PC-9 (cell line): Measurements from ENCODE around the gene SSBP2. TPM values are rescaled to one million over a fixed set of nuclear protein-coding genes. Genes with fewer than 3 reads are reported as not detected.

ENCODE experiments used
- BruUV-seq: library from RNA; stranded (reverse); fragments of 400-500 nt; replicated peaks from 2 replicates; lab custom pipeline; 2021; lab: Mats Ljungman, UMichigan
- CTCF ChIA-PET: fragments of 300-600 bp; sonication (Branson Sonifier 250); formaldehyde crosslinking; loops from one replicate; lab custom pipeline; 2022; ENCODE audit warnings: antibody characterized with exemption; lab: Charles Lee
- POLR2A ChIA-PET: fragments of 300-600 bp; sonication (Branson Sonifier 250); formaldehyde crosslinking; loops from one replicate; lab custom pipeline; 2022; ENCODE audit warnings: antibody characterized with exemption; ENCODE audit not compliant: unreplicated experiment; lab: Charles Lee
- DNase-seq, 2 experiments: peaks; one replicate each; pipeline versions ENCODE4 v3.0.0 to v3.0.0-alpha.2; 2015 to 2022; ENCODE audit warnings: mixed read lengths in 1 of 2
- H2AFZ ChIP-seq: fragments of 200-600 bp; sonication (generic); 2 replicates; pipeline ENCODE4 v1.8.1; 2017; ENCODE audit warnings: antibody characterized with exemption
- H3F3A ChIP-seq: fragments of 200-600 bp; sonication (generic); 2 replicates; pipeline ENCODE4 v1.8.1; 2017; ENCODE audit warnings: antibody characterized with exemption, mild to moderate bottlenecking, low read depth; ENCODE audit not compliant: insufficient read depth
- H3K27ac ChIP-seq: fragments of 200-600 bp; sonication (generic); 2 replicates; pipeline ENCODE4 v1.6.1; 2016; ENCODE audit warnings: mixed run types
- H3K27me3 ChIP-seq: fragments of 200-600 bp; sonication (generic); 2 replicates; pipeline ENCODE4 v1.6.1; 2016; ENCODE audit warnings: low read depth, mixed run types; ENCODE audit not compliant: insufficient read depth
- H3K36me3 ChIP-seq: fragments of 200-600 bp; sonication (generic); 2 replicates; pipeline ENCODE4 v1.6.1; 2016; ENCODE audit warnings: low read depth, mixed run types
- H3K4me1 ChIP-seq: fragments of 200-600 bp; sonication (generic); replicated peaks from 2 replicates; pipeline ENCODE4 v1.6.1; 2016; ENCODE audit warnings: mixed run types; ENCODE audit not compliant: insufficient read depth
- H3K4me2 ChIP-seq: fragments of 200-600 bp; sonication (generic); 2 replicates; pipeline ENCODE4 v1.6.1; 2017; ENCODE audit warnings: mixed run types
- H3K4me3 ChIP-seq: fragments of 200-600 bp; sonication (generic); 2 replicates; pipeline ENCODE4 v1.6.1; 2016; ENCODE audit warnings: mixed run types
- H3K79me2 ChIP-seq: fragments of 200-600 bp; sonication (generic); 2 replicates; pipeline ENCODE4 v1.6.1; 2017; ENCODE audit warnings: low read depth, mixed run types
- H3K9me2 ChIP-seq: fragments of 200-600 bp; sonication (generic); 2 replicates; pipeline ENCODE4 v1.8.1; 2017; ENCODE audit warnings: mild to moderate bottlenecking; ENCODE audit not compliant: insufficient read depth
- H3K9me3 ChIP-seq: fragments of 200-600 bp; sonication (generic); 2 replicates; pipeline ENCODE4 v1.8.1; 2016; ENCODE audit warnings: low read depth; ENCODE audit not compliant: insufficient read depth
- H4K20me1 ChIP-seq: fragments of 200-600 bp; sonication (generic); 2 replicates; pipeline ENCODE4 v1.8.1; 2017; ENCODE audit not compliant: insufficient read depth
- CTCF ChIP-seq: fragments of 200-600 bp; sonication (generic); conservative IDR thresholded peaks from 2 replicates; pipeline ENCODE4 v1.6.1; 2017; ENCODE audit warnings: mixed run types, antibody characterized with exemption, mild to moderate bottlenecking, moderate library complexity
- EZH2 ChIP-seq: fragments of 200-600 bp; sonication (generic); IDR thresholded peaks from 2 replicates; pipeline ENCODE4 v1.8.0; 2017; ENCODE audit warnings: antibody characterized with exemption, low read depth
- intact Hi-C: fragments of 100-400 bp; cut with micrococcal nuclease; formaldehyde crosslinking; loops from one replicate; pipeline ENCODE4 v1.10.0; 2022; ENCODE audit not compliant: unreplicated experiment
- total RNA-seq: library from RNA; stranded (reverse); gene quantifications from 2 replicates; pipeline ENCODE4 v1.2.3, GENCODE V29; 2021

SSBP2 gene
- total RNA-seq, 1 experiment from 2014 or later, result 6.4 TPM

- no peak for DNase-seq
- CTCF ChIA-PET, result no interaction called here
- no peaks in the 10 kb centered on the region for H3K4me1 ChIP-seq
- POLR2A ChIA-PET, result no interaction called here
- H3K27me3 ChIP-seq, result no peaks in the 10 kb centered on the region
- no peak overlapping the region for H3K4me2 ChIP-seq
- H3K9me2 ChIP-seq, result no peaks in the 10 kb centered on the region
- no peaks in the 10 kb centered on the region; the same call in 1 of the 2 replicates for H3K9me3 ChIP-seq
- BruUV-seq, result no TSS peak
- H3K36me3 ChIP-seq, result no peaks in the 10 kb centered on the region
- intact Hi-C loops, result no loop called here
- no peaks in the 10 kb centered on the region for H4K20me1 ChIP-seq
- TF ChIP-seq CTCF (no peak), EZH2 (no peak)
- no peak overlapping the region for H3K4me3 ChIP-seq
- H3K79me2 ChIP-seq, result no peaks in the 10 kb centered on the region
- no peak overlapping the region for H2AFZ ChIP-seq
- H3K27ac ChIP-seq, result no peak overlapping the region
- H3F3A ChIP-seq, result no peaks in the 10 kb centered on the region
These were observed 141.0 kb downstream of the SSBP2 start for GRCh38 chr5:81609810-81610375.

- H4K20me1 ChIP-seq, result no peaks in the 10 kb centered on the region
- H3F3A ChIP-seq, result no peaks in the 10 kb centered on the region
- no peaks in the 10 kb centered on the region for H3K4me1 ChIP-seq
- CTCF ChIA-PET, result no interaction called here
- intact Hi-C loops, result no loop called here
- no peak overlapping the region for H2AFZ ChIP-seq
- no peaks in the 10 kb centered on the region for H3K9me2 ChIP-seq
- no peaks in the 10 kb centered on the region; the same call in 1 of the 2 replicates for H3K9me3 ChIP-seq
- no peak for TF ChIP-seq EZH2
- no peak for TF ChIP-seq CTCF
- no peak overlapping the region for H3K4me3 ChIP-seq
- no TSS peak for BruUV-seq
- no peaks in the 10 kb centered on the region for H3K79me2 ChIP-seq
- no peaks in the 10 kb centered on the region for H3K27me3 ChIP-seq
- no peak overlapping the region for H3K27ac ChIP-seq
- POLR2A ChIA-PET, result no interaction called here
- no peaks in the 10 kb centered on the region for H3K36me3 ChIP-seq
- no peak overlapping the region for H3K4me2 ChIP-seq
- no peak for DNase-seq
These were observed 141.9 kb downstream of the SSBP2 start for GRCh38 chr5:81608976-81609375.

GRCh38 chr5:81607693-81608092 is 143.2 kb downstream of the SSBP2 start:
- ChIA-PET POLR2A (no interaction called here), CTCF (no interaction called here)
- Histone ChIP-seq H2AFZ (no peak overlapping the region), H3K4me3 (no peak overlapping the region), H3K36me3 (no peaks in the 10 kb centered on the region), H3K27me3 (no peaks in the 10 kb centered on the region), H3K79me2 (no peaks in the 10 kb centered on the region), H3F3A (no peaks in the 10 kb centered on the region), H3K9me2 (no peaks in the 10 kb centered on the region), H3K4me1 (no peaks in the 10 kb centered on the region), H3K9me3 (no peaks in the 10 kb centered on the region; the same call in 1 of the 2 replicates), H4K20me1 (no peaks in the 10 kb centered on the region), H3K27ac (no peak overlapping the region), H3K4me2 (no peak overlapping the region)
- DNase-seq, result no peak
- intact Hi-C loops, result no loop called here
- TF ChIP-seq EZH2 (no peak), CTCF (no peak)
- no TSS peak for BruUV-seq
